NCI-H2029 (cell line): Measurements from ENCODE around the gene RPF1.
A peak's percentile ranks its signal among the peaks of the same experiment; 100 is the strongest.
"Not testable (repeated sequence)": the region's sequence is repeated elsewhere in the genome, so short reads cannot be mapped to it uniquely, and the experiment has no call there.

Source experiments
- DNase-seq: peaks from one replicate; lab custom pipeline; 2025; lab: John Stamatoyannopoulos, UW

RPF1 gene, protein sequence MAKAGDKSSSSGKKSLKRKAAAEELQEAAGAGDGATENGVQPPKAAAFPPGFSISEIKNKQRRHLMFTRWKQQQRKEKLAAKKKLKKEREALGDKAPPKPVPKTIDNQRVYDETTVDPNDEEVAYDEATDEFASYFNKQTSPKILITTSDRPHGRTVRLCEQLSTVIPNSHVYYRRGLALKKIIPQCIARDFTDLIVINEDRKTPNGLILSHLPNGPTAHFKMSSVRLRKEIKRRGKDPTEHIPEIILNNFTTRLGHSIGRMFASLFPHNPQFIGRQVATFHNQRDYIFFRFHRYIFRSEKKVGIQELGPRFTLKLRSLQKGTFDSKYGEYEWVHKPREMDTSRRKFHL

GRCh38 chr1:84478876-84479868, at the start of gene RPF1:
TSS of gene RPF1 (plus strand) at chr1:84479266. CDS start at chr1:84479282, 16 bp downstream.
- DNase-seq = peak; percentile 74

DNA sequence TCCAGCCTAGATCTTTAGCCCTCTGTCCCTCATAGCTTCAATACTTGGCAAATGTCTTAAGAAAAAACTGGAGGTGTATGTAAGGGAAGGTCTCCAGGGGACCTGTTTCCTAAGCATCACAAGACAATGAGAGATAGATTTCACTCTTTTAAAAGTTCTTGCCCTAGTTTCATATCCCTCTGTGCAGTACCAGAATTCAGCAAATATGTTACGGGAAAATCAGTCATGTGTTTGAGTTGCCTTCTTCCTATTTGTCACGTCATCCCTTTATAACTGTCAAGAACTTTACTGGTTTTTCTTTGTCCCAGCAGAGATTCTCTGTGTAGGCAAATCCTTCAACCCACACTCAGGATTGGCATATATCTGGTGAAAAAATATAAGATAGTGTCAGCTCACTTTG, 48.5 kb upstream of the RPF1 start:
- DNase-seq = no peak

DNA sequence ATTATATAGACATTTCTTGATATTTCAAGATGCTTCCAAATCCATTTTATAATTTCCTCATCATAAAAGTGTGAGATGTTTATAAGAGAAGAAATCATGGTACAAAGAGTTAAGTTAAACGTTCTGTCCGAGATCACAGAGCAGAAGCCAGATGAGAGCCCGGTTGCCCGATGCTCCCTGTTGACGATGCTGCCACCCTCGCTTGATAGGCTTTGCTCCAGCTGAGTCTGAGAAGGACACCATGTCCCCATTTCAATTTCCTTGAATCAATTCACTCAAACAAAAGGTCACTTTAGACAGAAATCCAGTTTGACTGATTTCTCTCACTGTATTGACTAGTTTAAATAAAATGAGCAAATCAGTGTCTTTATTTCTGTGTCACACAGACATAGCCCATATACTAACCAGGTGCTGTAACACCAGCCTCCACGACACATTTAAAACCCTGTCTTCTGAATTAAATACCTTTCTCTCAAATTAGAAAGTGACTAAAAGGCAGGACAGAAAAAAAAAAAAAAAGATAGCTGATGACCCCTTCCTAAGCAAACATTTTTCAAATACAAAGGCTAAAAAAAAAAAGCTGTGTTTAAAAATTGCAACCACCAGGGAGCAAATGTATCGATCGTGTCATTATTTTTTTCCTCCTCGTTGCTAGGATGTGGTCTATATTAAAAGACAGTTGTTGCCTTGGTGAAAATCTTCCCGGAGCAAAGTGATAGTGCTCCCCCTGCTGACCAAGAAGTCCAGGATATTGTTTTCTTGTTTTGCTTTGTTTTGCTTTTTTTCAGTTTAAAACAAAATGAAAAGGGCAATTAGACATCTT, 45.6 kb upstream of the RPF1 start:
- peak; percentile 85 for DNase-seq

GRCh38 chr1:84434081-84434769, 44.8 kb upstream of the RPF1 start:
- no peak for DNase-seq

DNA sequence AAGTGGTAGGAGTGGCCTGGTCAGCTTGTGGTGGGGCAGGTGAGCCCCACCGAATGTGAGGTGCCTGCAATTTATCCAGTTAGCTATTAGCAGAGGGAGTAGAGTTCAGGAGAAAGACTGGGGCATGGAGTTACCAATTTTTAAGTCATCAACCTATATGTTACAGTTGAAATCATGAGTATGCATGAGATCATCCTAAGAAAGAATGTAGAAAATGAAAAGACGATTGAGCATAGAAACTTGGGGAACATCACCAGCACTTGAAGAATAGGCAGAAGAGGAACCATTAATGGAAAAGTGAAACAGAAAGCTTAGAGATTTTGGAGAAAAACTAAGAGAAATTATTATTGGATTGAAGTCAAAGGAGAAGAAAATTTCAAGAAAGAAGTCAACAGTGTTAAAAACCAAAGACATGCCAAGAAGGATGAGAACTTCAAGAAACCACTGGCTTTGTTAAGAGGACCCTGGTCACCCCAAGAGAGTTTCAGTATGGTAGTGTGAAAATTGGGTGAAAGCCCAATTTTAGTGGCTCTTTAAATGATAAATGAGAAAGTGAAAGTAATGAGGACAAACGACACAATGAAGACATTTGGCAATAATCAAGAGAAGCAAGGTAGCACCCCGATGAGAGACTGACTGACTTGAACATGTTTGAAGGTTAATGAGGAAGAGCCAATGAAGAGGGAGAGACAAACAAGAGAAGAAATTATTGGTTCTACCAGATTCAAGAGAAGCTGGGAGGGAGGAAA, 44.1 kb upstream of the RPF1 start:
- no peak for DNase-seq

DNA sequence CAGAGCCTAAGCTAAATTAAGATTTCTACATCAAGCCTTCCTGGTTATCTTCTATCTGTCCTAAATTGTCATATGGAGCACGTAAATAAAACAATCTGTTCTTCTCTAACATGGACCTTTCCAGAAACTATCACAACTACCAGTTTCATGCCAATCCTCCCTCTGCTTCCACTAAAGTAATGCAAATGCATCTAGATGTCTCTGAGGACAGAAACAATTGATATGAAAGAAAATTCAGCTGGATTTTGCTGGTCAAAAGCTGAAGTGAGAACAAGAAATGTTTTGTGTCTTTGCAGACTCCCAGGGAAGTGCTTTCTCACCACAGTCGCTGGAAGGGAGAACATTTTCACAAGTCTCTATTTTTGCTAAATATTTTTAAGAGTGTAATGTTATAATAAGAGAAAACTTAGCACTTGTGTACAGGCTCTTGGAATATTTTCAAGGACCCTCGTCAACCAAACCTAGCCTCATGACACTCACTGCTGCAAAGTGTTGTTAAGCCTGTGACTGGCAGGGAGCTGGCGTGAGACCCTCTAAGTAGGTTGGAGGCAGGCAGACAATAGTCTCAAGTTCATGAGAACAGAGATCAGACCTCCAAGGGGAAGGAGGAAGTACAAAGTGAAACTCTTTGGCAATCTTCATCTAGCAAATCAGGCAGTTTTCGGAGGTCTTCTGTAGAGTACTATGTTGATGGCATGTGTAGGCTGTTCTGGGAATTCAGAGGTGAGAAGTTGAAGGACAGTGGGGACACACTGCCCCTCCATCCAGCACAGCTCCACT, 42.0 kb upstream of the RPF1 start:
- no peak for DNase-seq

DNA sequence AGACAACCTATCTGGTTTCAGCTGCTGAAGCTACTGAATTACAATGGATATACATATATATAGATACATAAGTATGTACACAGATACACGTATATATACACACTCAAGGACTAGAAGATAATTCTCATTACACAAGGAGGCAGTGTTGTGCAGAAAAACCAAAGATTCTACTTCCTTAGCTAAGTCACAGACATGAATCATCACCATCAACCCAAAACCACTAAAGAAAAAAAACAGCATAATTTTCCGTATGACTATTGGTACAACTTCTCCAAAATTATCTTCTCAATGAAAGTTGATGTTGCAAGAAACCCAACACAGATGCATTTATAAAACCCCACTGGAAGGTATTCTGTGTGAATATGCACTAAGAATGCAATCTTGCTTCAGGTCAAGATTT, 36.8 kb upstream of the RPF1 start:
- no peak for DNase-seq

GRCh38 chr1:84442747-84443646, 36.1 kb upstream of the RPF1 start:
- peak; percentile 42 for DNase-seq

- DNase-seq = not testable (repeated sequence)
Observed at GRCh38 chr1:84448704-84449103, 30.4 kb upstream of the RPF1 start.

GRCh38 chr1:84450910-84451309, 28.2 kb upstream of the RPF1 start:
- no peak for DNase-seq

DNA sequence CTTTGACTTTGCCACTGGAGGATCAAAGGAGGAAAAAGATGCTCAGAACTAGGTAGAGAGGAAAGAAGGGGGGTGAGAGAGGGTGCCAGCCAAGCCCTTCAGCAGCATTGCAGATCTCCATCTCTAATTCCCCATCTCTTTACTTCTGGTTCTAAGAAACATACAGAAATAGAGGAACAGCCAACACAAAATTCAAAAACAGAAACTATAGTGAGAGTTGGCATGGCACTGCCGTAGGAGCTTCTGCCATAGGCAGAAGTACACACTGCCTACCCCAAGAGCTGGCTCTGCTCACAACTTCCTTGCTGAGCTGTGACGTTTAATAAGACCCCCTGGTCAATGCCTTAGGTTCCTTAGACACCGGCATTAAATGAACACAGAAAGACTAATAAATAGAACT, 26.6 kb upstream of the RPF1 start:
- no peak for DNase-seq

- DNase-seq = no peak
Observed at GRCh38 chr1:84462118-84462517, 16.9 kb upstream of the RPF1 start.

DNA sequence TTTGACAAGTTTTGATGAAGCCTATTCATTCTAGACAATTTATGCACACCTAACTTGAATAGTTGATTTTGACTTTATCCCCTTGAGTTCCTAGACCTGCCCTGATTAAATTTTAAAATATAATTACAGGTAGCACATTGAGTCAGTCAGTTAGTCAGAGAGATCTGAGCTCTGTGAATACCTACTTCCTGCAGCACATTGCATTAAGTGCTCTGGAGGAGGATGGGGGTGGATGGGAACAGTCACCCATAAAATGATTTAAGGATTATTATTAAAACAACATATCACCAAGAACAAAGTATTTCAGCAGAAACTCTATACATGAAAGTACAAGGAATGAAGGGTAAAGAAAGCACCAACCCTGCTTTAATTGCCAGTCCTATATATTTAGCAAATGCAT, 11.8 kb upstream of the RPF1 start:
- no peak for DNase-seq

DNA sequence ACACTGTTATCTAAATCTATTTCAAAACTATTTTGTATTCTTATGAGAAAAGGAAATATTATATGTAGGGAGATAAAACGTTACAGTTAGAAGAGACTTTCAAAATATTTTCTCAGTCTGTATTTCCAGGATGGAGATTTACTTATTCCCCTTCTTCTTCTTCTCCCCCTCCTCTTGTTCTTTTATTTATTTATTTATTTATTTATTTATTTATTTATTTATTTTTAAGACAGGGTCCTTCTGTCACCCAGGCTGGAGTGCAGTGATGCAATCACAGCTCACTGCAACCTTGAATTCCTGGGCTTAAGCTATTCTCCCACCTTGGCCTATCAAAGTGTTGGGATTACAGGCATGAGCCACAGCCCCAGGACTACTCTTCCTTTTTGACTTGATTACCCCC, 2.8 kb upstream of the RPF1 start:
- DNase-seq = no peak

GRCh38 chr1:84479998-84480397, 932 bp downstream of the RPF1 start:
- no peak for DNase-seq

DNA sequence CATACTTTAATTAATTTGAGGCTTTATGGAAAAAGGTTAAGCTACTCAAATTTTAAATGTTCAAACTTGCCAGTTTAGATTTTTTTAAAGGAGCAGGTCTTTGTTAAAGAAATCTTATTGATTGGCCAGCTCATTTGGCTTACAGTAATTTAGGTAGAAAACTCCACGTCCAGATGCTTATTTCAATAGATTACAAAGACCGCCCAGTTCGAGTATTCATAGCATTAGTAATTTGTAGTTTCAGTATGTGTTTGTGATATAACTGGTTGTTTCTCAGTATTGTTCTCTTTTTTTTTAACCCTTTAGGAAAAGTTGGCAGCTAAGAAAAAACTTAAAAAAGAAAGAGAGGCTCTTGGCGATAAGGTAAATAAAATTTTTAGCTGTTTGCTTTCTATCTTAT, 1.6 kb downstream of the RPF1 start:
- DNase-seq = no peak

- DNase-seq = no peak
Observed at GRCh38 chr1:84481317-84481716, 2.3 kb downstream of the RPF1 start.

DNA sequence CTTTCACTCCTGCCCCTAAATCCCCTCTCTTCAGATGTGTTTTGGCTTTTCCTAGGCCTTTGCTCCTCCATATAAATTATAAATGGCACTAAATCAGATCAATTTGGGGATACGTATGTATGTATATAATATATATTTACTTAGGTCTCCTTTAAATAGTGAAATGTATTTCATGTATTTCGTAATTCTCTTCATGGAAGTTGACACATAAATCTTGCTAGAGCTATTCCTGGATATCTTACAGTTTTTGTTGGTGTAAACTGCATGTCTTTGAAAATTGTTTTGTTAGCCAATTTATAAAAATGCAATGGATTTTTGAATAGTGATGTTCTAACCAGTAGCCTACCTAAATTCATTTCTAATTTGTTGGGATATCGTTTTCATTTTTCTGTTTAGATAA, 9.0 kb downstream of the RPF1 start:
- DNase-seq = no peak

GRCh38 chr1:84489766-84490165, 10.7 kb downstream of the RPF1 start:
- DNase-seq = no peak
